HepG2 (cell line): Measurements from ENCODE around the gene FBXW2. TPM values are rescaled to one million over a fixed set of nuclear protein-coding genes. Genes with fewer than 3 reads are reported as not detected.

Source experiments
- HNF4A ChIP-seq: sonication (generic); formaldehyde crosslinking; IDR thresholded peaks from 2 replicates; pipeline ENCODE4 v1.4.0; 2020; ENCODE audit warnings: missing genetic modification reagents
- SIX1 ChIP-seq: sonication (generic); formaldehyde crosslinking; IDR thresholded peaks from 2 replicates; pipeline ENCODE4 v1.4.0; 2020; ENCODE audit warnings: missing genetic modification reagents, borderline replicate concordance
- ZNF280D ChIP-seq: sonication (generic); formaldehyde crosslinking; IDR thresholded peaks from 2 replicates; pipeline ENCODE4 v1.5.1; 2020; ENCODE audit warnings: mild to moderate bottlenecking, missing genetic modification reagents
- ZNF530 ChIP-seq: sonication (generic); formaldehyde crosslinking; IDR thresholded peaks from 2 replicates; pipeline ENCODE4 v1.5.0; 2020; ENCODE audit warnings: low read depth, mild to moderate bottlenecking, missing genetic modification reagents
- ZSCAN20 ChIP-seq: sonication (generic); formaldehyde crosslinking; IDR thresholded peaks from 2 replicates; pipeline ENCODE4 v1.4.0; 2020; ENCODE audit warnings: missing genetic modification reagents, mild to moderate bottlenecking, borderline replicate concordance
- polyA plus RNA-seq, 8 experiments: library from polyadenylated mRNA; depleted of rRNA in 3 of 8; stranded (reverse) in 7 of 8; unstranded in 1 of 8; fragments of >200 nt; fragmentation: Illumina TruSeq in 4 of 8; extraction: Trizol in 4 of 8; gene quantifications; 2 replicates each; pipeline versions ENCODE4 v1.2.1 to v1.2.3, GENCODE V29; 2011 to 2016; ENCODE audit warnings: low read depth in 4 of 8, missing spikeins in 1 of 8, mixed read lengths in 1 of 8; ENCODE audit not compliant: insufficient read depth in 1 of 8
- total RNA-seq, 5 experiments: library from RNA; depleted of rRNA; stranded (reverse); fragments of >200 nt; fragmentation: Illumina TruSeq; extraction: Trizol; gene quantifications; 2 replicates each; pipeline ENCODE4 v1.2.3, GENCODE V29; 2016; ENCODE audit warnings: low read depth in 1 of 5
- TF ChIP-seq, protein P1 (sequence below): sonication (generic); formaldehyde crosslinking; IDR thresholded peaks from 2 replicates; pipeline ENCODE4 v1.5.1; 2020; ENCODE audit warnings: missing genetic modification reagents, mild to moderate bottlenecking, borderline replicate concordance
- TF ChIP-seq, protein P2 (sequence below): sonication (generic); formaldehyde crosslinking; IDR thresholded peaks from 2 replicates; pipeline ENCODE4 v1.4.0; 2020; ENCODE audit warnings: mild to moderate bottlenecking, missing genetic modification reagents
- TF ChIP-seq, protein P3 (sequence below), 2 experiments: sonication (generic) in 1 of 2; formaldehyde crosslinking in 1 of 2; IDR thresholded peaks; 2 replicates each; pipeline versions ENCODE4 v1.6.1 to v1.9.0; 2014 to 2022; ENCODE audit warnings: antibody characterized with exemption in 1 of 2, borderline replicate concordance in 1 of 2, inconsistent platforms in 1 of 2, low read depth in 1 of 2, missing genetic modification reagents in 1 of 2
- TF ChIP-seq, protein P4 (sequence below): sonication (generic); formaldehyde crosslinking; IDR thresholded peaks from 2 replicates; pipeline ENCODE4 v1.4.0; 2020; ENCODE audit warnings: missing genetic modification reagents

Gene FBXW2
- total and polyA plus RNA-seq, 2 of the 13 experiments (the other 11 are each of a cell fraction or from before 2014, with no cell fraction given) = 35.4 to 43.1 TPM

DNA sequence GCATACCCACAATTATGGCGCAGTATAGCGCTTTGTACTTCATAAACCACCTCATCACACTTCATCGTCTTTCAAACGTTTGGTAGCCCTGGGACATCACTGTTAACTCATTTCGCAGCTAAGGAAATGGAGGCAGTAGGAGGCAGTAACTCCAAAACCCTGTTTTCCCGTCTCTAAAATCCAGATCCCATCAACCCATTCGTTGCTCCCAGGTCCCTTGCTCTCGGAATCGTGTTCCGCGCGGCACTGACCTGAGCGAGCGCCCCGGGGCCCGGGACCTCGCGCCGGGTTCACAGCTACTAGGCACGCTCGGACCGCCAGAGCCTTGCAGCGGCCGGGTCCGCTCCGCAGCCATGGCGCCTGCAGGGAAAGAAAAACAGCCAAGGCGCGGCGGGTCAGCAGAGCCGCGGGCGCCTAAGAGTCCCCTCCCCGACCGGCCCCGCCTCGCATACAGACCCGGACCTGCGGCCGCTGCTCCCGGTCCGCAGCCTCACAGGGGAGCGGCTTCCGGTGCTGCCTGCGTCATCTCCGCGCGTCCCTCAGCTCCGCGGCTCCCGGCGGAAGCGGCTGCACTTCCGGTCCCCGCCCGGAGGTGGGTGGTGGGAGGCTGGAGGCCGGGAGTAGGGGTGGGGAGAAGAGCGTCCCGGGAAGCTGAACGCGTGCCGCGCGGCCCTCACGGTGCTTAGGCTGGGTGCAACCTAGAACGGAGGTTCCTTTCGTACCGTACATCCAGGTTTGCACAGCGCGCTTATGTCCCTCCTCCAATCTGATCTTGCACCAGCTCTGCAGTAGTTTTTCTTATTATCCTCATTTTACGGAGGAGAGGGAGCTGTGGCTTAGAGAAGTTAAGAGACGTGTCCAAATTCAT lies at the start of gene FBXW2 (continued):
- TF ChIP-seq, protein P1, sequence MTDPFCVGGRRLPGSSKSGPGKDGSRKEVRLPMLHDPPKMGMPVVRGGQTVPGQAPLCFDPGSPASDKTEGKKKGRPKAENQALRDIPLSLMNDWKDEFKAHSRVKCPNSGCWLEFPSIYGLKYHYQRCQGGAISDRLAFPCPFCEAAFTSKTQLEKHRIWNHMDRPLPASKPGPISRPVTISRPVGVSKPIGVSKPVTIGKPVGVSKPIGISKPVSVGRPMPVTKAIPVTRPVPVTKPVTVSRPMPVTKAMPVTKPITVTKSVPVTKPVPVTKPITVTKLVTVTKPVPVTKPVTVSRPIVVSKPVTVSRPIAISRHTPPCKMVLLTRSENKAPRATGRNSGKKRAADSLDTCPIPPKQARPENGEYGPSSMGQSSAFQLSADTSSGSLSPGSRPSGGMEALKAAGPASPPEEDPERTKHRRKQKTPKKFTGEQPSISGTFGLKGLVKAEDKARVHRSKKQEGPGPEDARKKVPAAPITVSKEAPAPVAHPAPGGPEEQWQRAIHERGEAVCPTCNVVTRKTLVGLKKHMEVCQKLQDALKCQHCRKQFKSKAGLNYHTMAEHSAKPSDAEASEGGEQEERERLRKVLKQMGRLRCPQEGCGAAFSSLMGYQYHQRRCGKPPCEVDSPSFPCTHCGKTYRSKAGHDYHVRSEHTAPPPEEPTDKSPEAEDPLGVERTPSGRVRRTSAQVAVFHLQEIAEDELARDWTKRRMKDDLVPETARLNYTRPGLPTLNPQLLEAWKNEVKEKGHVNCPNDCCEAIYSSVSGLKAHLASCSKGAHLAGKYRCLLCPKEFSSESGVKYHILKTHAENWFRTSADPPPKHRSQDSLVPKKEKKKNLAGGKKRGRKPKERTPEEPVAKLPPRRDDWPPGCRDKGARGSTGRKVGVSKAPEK (CRISPR knock-in tag) = peak; percentile 31
- TF ChIP-seq, protein P2, sequence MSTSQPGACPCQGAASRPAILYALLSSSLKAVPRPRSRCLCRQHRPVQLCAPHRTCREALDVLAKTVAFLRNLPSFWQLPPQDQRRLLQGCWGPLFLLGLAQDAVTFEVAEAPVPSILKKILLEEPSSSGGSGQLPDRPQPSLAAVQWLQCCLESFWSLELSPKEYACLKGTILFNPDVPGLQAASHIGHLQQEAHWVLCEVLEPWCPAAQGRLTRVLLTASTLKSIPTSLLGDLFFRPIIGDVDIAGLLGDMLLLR (CRISPR knock-in tag) = peak; percentile 95
- TF ChIP-seq, protein P3, sequence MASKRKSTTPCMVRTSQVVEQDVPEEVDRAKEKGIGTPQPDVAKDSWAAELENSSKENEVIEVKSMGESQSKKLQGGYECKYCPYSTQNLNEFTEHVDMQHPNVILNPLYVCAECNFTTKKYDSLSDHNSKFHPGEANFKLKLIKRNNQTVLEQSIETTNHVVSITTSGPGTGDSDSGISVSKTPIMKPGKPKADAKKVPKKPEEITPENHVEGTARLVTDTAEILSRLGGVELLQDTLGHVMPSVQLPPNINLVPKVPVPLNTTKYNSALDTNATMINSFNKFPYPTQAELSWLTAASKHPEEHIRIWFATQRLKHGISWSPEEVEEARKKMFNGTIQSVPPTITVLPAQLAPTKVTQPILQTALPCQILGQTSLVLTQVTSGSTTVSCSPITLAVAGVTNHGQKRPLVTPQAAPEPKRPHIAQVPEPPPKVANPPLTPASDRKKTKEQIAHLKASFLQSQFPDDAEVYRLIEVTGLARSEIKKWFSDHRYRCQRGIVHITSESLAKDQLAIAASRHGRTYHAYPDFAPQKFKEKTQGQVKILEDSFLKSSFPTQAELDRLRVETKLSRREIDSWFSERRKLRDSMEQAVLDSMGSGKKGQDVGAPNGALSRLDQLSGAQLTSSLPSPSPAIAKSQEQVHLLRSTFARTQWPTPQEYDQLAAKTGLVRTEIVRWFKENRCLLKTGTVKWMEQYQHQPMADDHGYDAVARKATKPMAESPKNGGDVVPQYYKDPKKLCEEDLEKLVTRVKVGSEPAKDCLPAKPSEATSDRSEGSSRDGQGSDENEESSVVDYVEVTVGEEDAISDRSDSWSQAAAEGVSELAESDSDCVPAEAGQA (IDR thresholded peaks at IDR 0.05; ENCODE audit: low read depth) = peak; percentile 89
- TF ChIP-seq, protein P3 (CRISPR knock-in tag; IDR thresholded peaks at IDR 0.05; ENCODE audit: borderline replicate concordance) = no peak
- TF ChIP-seq, protein P4, sequence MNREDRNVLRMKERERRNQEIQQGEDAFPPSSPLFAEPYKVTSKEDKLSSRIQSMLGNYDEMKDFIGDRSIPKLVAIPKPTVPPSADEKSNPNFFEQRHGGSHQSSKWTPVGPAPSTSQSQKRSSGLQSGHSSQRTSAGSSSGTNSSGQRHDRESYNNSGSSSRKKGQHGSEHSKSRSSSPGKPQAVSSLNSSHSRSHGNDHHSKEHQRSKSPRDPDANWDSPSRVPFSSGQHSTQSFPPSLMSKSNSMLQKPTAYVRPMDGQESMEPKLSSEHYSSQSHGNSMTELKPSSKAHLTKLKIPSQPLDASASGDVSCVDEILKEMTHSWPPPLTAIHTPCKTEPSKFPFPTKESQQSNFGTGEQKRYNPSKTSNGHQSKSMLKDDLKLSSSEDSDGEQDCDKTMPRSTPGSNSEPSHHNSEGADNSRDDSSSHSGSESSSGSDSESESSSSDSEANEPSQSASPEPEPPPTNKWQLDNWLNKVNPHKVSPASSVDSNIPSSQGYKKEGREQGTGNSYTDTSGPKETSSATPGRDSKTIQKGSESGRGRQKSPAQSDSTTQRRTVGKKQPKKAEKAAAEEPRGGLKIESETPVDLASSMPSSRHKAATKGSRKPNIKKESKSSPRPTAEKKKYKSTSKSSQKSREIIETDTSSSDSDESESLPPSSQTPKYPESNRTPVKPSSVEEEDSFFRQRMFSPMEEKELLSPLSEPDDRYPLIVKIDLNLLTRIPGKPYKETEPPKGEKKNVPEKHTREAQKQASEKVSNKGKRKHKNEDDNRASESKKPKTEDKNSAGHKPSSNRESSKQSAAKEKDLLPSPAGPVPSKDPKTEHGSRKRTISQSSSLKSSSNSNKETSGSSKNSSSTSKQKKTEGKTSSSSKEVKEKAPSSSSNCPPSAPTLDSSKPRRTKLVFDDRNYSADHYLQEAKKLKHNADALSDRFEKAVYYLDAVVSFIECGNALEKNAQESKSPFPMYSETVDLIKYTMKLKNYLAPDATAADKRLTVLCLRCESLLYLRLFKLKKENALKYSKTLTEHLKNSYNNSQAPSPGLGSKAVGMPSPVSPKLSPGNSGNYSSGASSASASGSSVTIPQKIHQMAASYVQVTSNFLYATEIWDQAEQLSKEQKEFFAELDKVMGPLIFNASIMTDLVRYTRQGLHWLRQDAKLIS (CRISPR knock-in tag) = no peak
- TF ChIP-seq HNF4A (CRISPR knock-in tag) = peak; percentile 18; the same call in 1 of the 2 replicates
- no peak for TF ChIP-seq ZNF280D (CRISPR knock-in tag)
- TF ChIP-seq SIX1 (CRISPR knock-in tag) = no peak
- TF ChIP-seq ZSCAN20 (CRISPR knock-in tag) = peak; percentile 91
- TF ChIP-seq ZNF530 = no peak
